K562 (cell line): ENCODE results near the gene PTPRM.

Experiments
- HCFC1 ChIP-seq: IDR thresholded peaks from 2 replicates; pipeline ENCODE4 v1.6.1; 2012; ENCODE audit warnings: low read depth, low read length, improper control_type of control experiment
- MXI1 ChIP-seq: IDR thresholded peaks from 2 replicates; pipeline ENCODE4 v1.6.1; 2011; ENCODE audit warnings: low read depth, mild to moderate bottlenecking, improper control_type of control experiment, low read length
- NFIC ChIP-seq: fragments of 450-650 bp; IDR thresholded peaks from 2 replicates; pipeline ENCODE4 v1.6.1; 2017; ENCODE audit warnings: mild to moderate bottlenecking, inconsistent platforms
- RAD21 ChIP-seq, 2 experiments: fragments of 250-450 bp in 1 of 2; fragments of 450-650 bp in 1 of 2; sonication (Bioruptor Pico) in 1 of 2; formaldehyde crosslinking in 1 of 2; IDR thresholded peaks in 1 of 2; conservative IDR thresholded peaks in 1 of 2; 2 replicates each; pipeline versions ENCODE4 v1.4.0 to v1.8.0; 2020 to 2022; ENCODE audit warnings: mild to moderate bottlenecking in 2 of 2, moderate library complexity in 1 of 2
- SMAD1 ChIP-seq: fragments of 150-350 bp; IDR thresholded peaks from 2 replicates; pipeline ENCODE4 v1.6.1; 2014; ENCODE audit warnings: low read length, low read depth; ENCODE audit not compliant: partially characterized antibody
- XRCC3 ChIP-seq: fragments of 450-650 bp; IDR thresholded peaks from 2 replicates; pipeline ENCODE4 v1.6.1; 2017; ENCODE audit warnings: mild to moderate bottlenecking, moderate library complexity
- ZNF280B ChIP-seq: fragments of 250-450 bp; sonication (Bioruptor Pico); IDR thresholded peaks from 2 replicates; pipeline ENCODE4 v1.5.1; 2021; ENCODE audit warnings: mild to moderate bottlenecking
- ZNF764 ChIP-seq: fragments of 250-450 bp; sonication (Bioruptor Pico); IDR thresholded peaks from 2 replicates; pipeline ENCODE4 v1.4.0; 2020; ENCODE audit warnings: low read depth, mild to moderate bottlenecking, moderate library complexity

GRCh38 chr18:7622721-7623120, 55.6 kb downstream of the PTPRM start:
- no peak for TF ChIP-seq SMAD1
- no peak for TF ChIP-seq MXI1
- TF ChIP-seq ZNF280B (CRISPR knock-in tag), result no peak
- TF ChIP-seq ZNF764 (CRISPR knock-in tag), result no peak
- TF ChIP-seq HCFC1, result no peak
- no peak for TF ChIP-seq RAD21 (CRISPR knock-in tag; conservative IDR thresholded peaks at IDR 0.05 in 1 of 2, IDR thresholded peaks at IDR 0.05 in 1 of 2)
- no peak for TF ChIP-seq NFIC
- no peak for TF ChIP-seq XRCC3
